H1 (cell line): ENCODE data around the gene ATP5PB. TPM values are rescaled to one million over a fixed set of nuclear protein-coding genes. Genes with fewer than 3 reads are reported as not detected.

Experiments used
- CTCF ChIA-PET: fragments of 300-600 bp; sonication (Branson Sonifier 250); formaldehyde crosslinking; loops from one replicate; lab custom pipeline; 2021; ENCODE audit not compliant: partially characterized antibody; lab: Charles Lee
- POLR2A ChIA-PET: fragments of 300-600 bp; sonication (Branson Sonifier 250); formaldehyde crosslinking; loops from one replicate; lab custom pipeline; 2021; ENCODE audit warnings: inconsistent platforms; ENCODE audit not compliant: partially characterized antibody; lab: Charles Lee
- DNase-seq, 2 experiments: peaks; one replicate each; pipeline versions ENCODE4 v3.0.0 to v3.0.0-alpha.2; 2010 to 2022; ENCODE audit warnings: low spot score in 2 of 2, low read depth in 1 of 2, mixed read lengths in 1 of 2
- FAIRE-seq: peaks from 2 replicates; lab custom pipeline; 2011; peaks lifted over from hg19 to GRCh38; lab: Jason Lieb, UNC
- H2AFZ ChIP-seq: 2 replicates; pipeline ENCODE4 v1.8.1; 2012; ENCODE audit warnings: low read length, inconsistent platforms
- H2AK5ac ChIP-seq: 2 replicates; pipeline ENCODE4 v1.6.1; 2013; ENCODE audit warnings: low read depth, low read length
- H2BK120ac ChIP-seq: replicated peaks from 2 replicates; pipeline ENCODE3; 2013; ENCODE audit warnings: low read depth, low read length, inconsistent platforms
- H2BK12ac ChIP-seq: 2 replicates; pipeline ENCODE4 v1.6.1; 2013; ENCODE audit warnings: low read depth, low read length
- H2BK15ac ChIP-seq: 2 replicates; pipeline ENCODE4 v1.6.1; 2013; ENCODE audit warnings: low read length
- H2BK20ac ChIP-seq: 2 replicates; pipeline ENCODE4 v1.6.1; 2013; ENCODE audit warnings: low read length
- H2BK5ac ChIP-seq: 2 replicates; pipeline ENCODE4 v1.6.1; 2013; ENCODE audit warnings: low read depth, low read length
- H3K14ac ChIP-seq: 2 replicates; pipeline ENCODE4 v1.6.1; 2013; ENCODE audit warnings: inconsistent platforms; ENCODE audit not compliant: insufficient read length
- H3K18ac ChIP-seq: 2 replicates; pipeline ENCODE4 v1.6.1; 2013; ENCODE audit warnings: low read length; ENCODE audit errors: extremely low read depth
- H3K23ac ChIP-seq: 2 replicates; pipeline ENCODE4 v1.6.1; 2013; ENCODE audit warnings: inconsistent platforms; ENCODE audit not compliant: insufficient read length
- H3K23me2 ChIP-seq: 2 replicates; pipeline ENCODE4 v1.6.1; 2013; ENCODE audit warnings: low read depth, low read length
- H3K27ac ChIP-seq: 2 replicates; pipeline ENCODE4 v1.6.1; 2011; ENCODE audit warnings: low read depth, low read length, inconsistent platforms
- H3K27me3 ChIP-seq, 4 experiments: replicated peaks in 1 of 4; 1 replicate in 1 of 4; 2 replicates in 3 of 4; pipeline versions ENCODE4 v1.6.1 to v1.8.1; 2011 to 2013; ENCODE audit warnings: low read length in 3 of 4, mild to moderate bottlenecking in 3 of 4, inconsistent platforms in 2 of 4, mixed read lengths in 2 of 4, moderate library complexity in 1 of 4; ENCODE audit not compliant: control insufficient read depth in 3 of 4, insufficient read depth in 3 of 4; ENCODE audit errors: extremely low read depth in 1 of 4
- H3K36me3 ChIP-seq, 4 experiments: 2 replicates each; pipeline versions ENCODE4 v1.6.1 to v1.8.1; 2011 to 2013; ENCODE audit warnings: mild to moderate bottlenecking in 4 of 4, low read length in 3 of 4, moderate library complexity in 2 of 4, control low read depth in 1 of 4, inconsistent platforms in 1 of 4; ENCODE audit not compliant: insufficient read depth in 4 of 4, control insufficient read depth in 2 of 4
- H3K4ac ChIP-seq: replicated peaks from 2 replicates; pipeline ENCODE3; 2013; ENCODE audit warnings: low read length, low read depth, mixed read lengths, inconsistent platforms; ENCODE audit not compliant: insufficient read length
- H3K4me1 ChIP-seq, 4 experiments: replicated peaks in 1 of 4; 1 replicate in 1 of 4; 2 replicates in 3 of 4; pipeline versions ENCODE4 v1.6.1 to v1.8.1; 2011 to 2013; ENCODE audit warnings: low read length in 3 of 4, inconsistent platforms in 2 of 4, mixed read lengths in 1 of 4; ENCODE audit not compliant: insufficient read depth in 4 of 4, control insufficient read depth in 3 of 4
- H3K4me2 ChIP-seq, 2 experiments: 2 replicates each; pipeline versions ENCODE4 v1.6.1 to v1.8.1; 2011 to 2013; ENCODE audit warnings: low read depth in 2 of 2, low read length in 2 of 2, control low read depth in 1 of 2, inconsistent platforms in 1 of 2, mild to moderate bottlenecking in 1 of 2; ENCODE audit not compliant: insufficient read depth in 1 of 2
- H3K4me3 ChIP-seq, 4 experiments: fragments of 200-600, 300-600 bp in 1 of 4; sonication (generic), shearing (Covaris generic), sonication (Bioruptor Twin) in 1 of 4; 2 replicates each; pipeline versions ENCODE4 v1.5.1 to v1.8.1; 2011 to 2016; ENCODE audit warnings: low read length in 4 of 4, low read depth in 3 of 4, control low read depth in 2 of 4, inconsistent platforms in 2 of 4, mild to moderate bottlenecking in 2 of 4, mixed read lengths in 1 of 4, moderate library complexity in 1 of 4; ENCODE audit not compliant: insufficient read depth in 2 of 4; ENCODE audit errors: extremely low read depth in 1 of 4
- H3K56ac ChIP-seq: replicated peaks from 2 replicates; pipeline ENCODE3; 2013; ENCODE audit warnings: low read depth, mild to moderate bottlenecking, mixed read lengths, low read length, inconsistent platforms; ENCODE audit not compliant: insufficient read length
- H3K79me1 ChIP-seq: 2 replicates; pipeline ENCODE4 v1.6.1; 2013; ENCODE audit warnings: low read depth, low read length, control low read depth
- H3K79me2 ChIP-seq, 2 experiments: 2 replicates each; pipeline versions ENCODE4 v1.6.1 to v1.8.1; 2012 to 2013; ENCODE audit warnings: low read length in 2 of 2, mild to moderate bottlenecking in 2 of 2, inconsistent platforms in 1 of 2; ENCODE audit not compliant: insufficient read depth in 2 of 2, control insufficient read depth in 1 of 2
- H3K9ac ChIP-seq, 4 experiments: replicated peaks in 1 of 4; 1 replicate in 1 of 4; 2 replicates in 3 of 4; pipeline versions ENCODE4 v1.6.1 to v1.8.1; 2011 to 2013; ENCODE audit warnings: low read depth in 3 of 4, low read length in 3 of 4, control low read depth in 2 of 4, mild to moderate bottlenecking in 2 of 4, moderate library complexity in 2 of 4, inconsistent platforms in 1 of 4; ENCODE audit errors: extremely low read depth in 1 of 4
- H3K9me3 ChIP-seq, 2 experiments: 2 replicates each; pipeline versions ENCODE4 v1.6.1 to v1.8.1; 2012 to 2013; ENCODE audit warnings: mild to moderate bottlenecking in 2 of 2, moderate library complexity in 2 of 2, control low read depth in 1 of 2, inconsistent platforms in 1 of 2, low read depth in 1 of 2, low read length in 1 of 2, mixed read lengths in 1 of 2; ENCODE audit not compliant: insufficient read depth in 2 of 2
- H4K20me1 ChIP-seq, 2 experiments: replicated peaks in 1 of 2; 2 replicates each; pipeline versions ENCODE3 to v1.8.1; 2011 to 2013; ENCODE audit warnings: inconsistent platforms in 2 of 2, low read length in 2 of 2, mild to moderate bottlenecking in 1 of 2; ENCODE audit not compliant: insufficient read depth in 2 of 2, control insufficient read depth in 1 of 2
- H4K5ac ChIP-seq: 2 replicates; pipeline ENCODE4 v1.6.1; 2013; ENCODE audit warnings: low read length, low read depth, mixed read lengths, inconsistent platforms; ENCODE audit not compliant: insufficient read length
- H4K8ac ChIP-seq: 2 replicates; pipeline ENCODE4 v1.8.0; 2013; ENCODE audit warnings: mild to moderate bottlenecking, moderate library complexity, low read length, inconsistent platforms; ENCODE audit not compliant: insufficient read depth; ENCODE audit errors: extremely low read depth
- H4K91ac ChIP-seq: replicated peaks from 2 replicates; pipeline ENCODE3; 2013; ENCODE audit warnings: low read length, mixed read lengths, inconsistent platforms; ENCODE audit not compliant: insufficient read length
- BACH1 ChIP-seq: IDR thresholded peaks from 2 replicates; pipeline ENCODE4 v1.6.1; 2012; ENCODE audit warnings: low read length, improper control_type of control experiment
- CHD2 ChIP-seq: IDR thresholded peaks from 2 replicates; pipeline ENCODE4 v1.6.1; 2012; ENCODE audit warnings: low read length, improper control_type of control experiment
- HDAC6 ChIP-seq: IDR thresholded peaks from one replicate; pipeline ENCODE4 v1.7.1; 2012; ENCODE audit warnings: low read depth, mild to moderate bottlenecking, inconsistent platforms, low read length, moderate library complexity
- KDM4A ChIP-seq: IDR thresholded peaks from one replicate; pipeline ENCODE4 v1.7.1; 2012; ENCODE audit warnings: low read depth, mild to moderate bottlenecking, moderate library complexity, low read length, inconsistent platforms; ENCODE audit not compliant: severe bottlenecking
- PHF8 ChIP-seq: fragments of 200-600 bp; sonication (generic); conservative IDR thresholded peaks from 2 replicates; pipeline ENCODE4 v1.7.1; 2012; ENCODE audit warnings: low read depth, mild to moderate bottlenecking, inconsistent platforms, low read length, moderate library complexity
- POLR2A ChIP-seq, 2 experiments: IDR thresholded peaks; 1 replicate in 1 of 2; 2 replicates in 1 of 2; pipeline ENCODE4 v1.6.1; 2011; ENCODE audit warnings: low read depth in 2 of 2, low read length in 2 of 2, mild to moderate bottlenecking in 2 of 2; ENCODE audit errors: control extremely low read depth in 1 of 2
- SIN3A ChIP-seq, 2 experiments: IDR thresholded peaks in 1 of 2; conservative IDR thresholded peaks in 1 of 2; 2 replicates each; pipeline ENCODE4 v1.6.1; 2011 to 2012; ENCODE audit warnings: low read length in 2 of 2, improper control_type of control experiment in 1 of 2, low read depth in 1 of 2, mild to moderate bottlenecking in 1 of 2
- TCF12 ChIP-seq: IDR thresholded peaks from 2 replicates; pipeline ENCODE4 v1.6.1; 2011; ENCODE audit warnings: low read depth, mild to moderate bottlenecking, low read length
- WGBS, 2 experiments: shearing (Covaris generic) in 1 of 2; methylation state at CpG; one replicate each; pipeline versions ENCODE4 v1.1.6 to v1.1.7; 2013 to 2015; ENCODE audit warnings: low lambda C conversion rate in 2 of 2, mixed read lengths in 2 of 2, inconsistent platforms in 1 of 2, low coverage in 1 of 2, missing lambda C conversion rate in 1 of 2; ENCODE audit not compliant: insufficient replicate concordance in 2 of 2, insufficient coverage in 1 of 2, insufficient read length in 1 of 2; ENCODE audit errors: extremely low coverage in 1 of 2, missing lambda C conversion rate in 1 of 2; 5-methylcytosine and 5-hydroxymethylcytosine counted together
- polyA plus RNA-seq, 7 experiments: library from polyadenylated mRNA; depleted of rRNA in 3 of 7; stranded (reverse) in 5 of 7; unstranded in 2 of 7; fragments of >200 nt in 5 of 7; fragments of 200-250 nt in 2 of 7; gene quantifications; 1 replicate in 5 of 7; 2 replicates in 1 of 7; 4 replicates in 1 of 7; pipeline versions ENCODE4 v1.2.1 to v1.2.3, GENCODE V29; 2011 to 2013; ENCODE audit warnings: missing spikeins in 2 of 7, mixed read lengths in 2 of 7
- total RNA-seq: library from RNA; stranded (reverse); fragmentation: NEBNext Ultra II Directional; extraction: Animal tissue kit (Norgen Biotek cat#: 25700); gene quantifications from 2 replicates; pipeline ENCODE4 v1.2.1, GENCODE V29; 2021
- TF ChIP-seq, protein P1 (sequence below): IDR thresholded peaks from 2 replicates; pipeline ENCODE4 v1.6.1; 2012; ENCODE audit warnings: low read length, inconsistent platforms

ATP5PB gene
- total and polyA plus RNA-seq, 2 of the 8 experiments (the other 6 are each of a cell fraction or from before 2014, with no cell fraction given), result 232 to 262 TPM

DNA sequence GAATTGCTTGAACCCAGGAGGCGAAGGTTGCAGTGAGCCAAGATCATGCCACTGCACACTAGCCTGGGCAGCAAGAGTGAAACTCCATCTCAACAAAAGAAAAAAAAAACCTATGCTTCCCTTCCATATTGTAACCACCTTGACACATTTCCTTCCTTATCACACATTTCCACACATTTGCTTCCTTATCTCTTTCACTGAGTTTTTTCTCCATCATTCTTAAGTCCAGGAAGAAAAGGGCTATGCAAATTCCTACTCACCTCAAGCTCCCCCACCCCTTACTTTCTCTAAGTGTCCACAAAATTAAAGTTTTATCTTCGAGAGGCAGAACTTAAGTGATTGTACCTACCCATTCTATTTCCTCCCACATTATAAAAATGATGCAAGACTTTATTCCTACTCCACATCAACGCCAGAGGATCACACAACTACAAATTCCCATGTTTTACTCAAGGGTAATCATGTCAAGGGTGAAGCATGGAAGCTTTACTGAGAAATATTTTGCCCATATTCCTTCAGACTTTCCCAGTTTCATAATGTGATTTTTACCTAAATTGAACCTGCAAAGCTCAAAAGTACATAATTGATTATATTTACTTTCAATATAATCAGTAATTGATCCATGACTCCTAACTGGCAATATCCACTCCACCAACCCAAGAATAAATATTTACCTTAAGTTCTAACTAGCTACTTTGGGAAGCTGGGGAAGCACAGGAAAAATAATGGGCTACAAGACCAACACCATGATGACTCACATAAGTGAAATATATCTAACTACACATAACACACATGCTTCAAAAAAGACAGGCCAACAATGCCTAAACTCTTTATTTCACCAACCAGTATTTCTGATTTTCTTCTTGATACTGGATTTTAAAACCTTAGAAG is 9.6 kb upstream of the ATP5PB start:
- peaks cover 0 to 5% of the 10 kb centered on the region in 2 experiments for H4K20me1 ChIP-seq
- FAIRE-seq (no peak), DNase-seq (no peak)
- no peak overlapping the region for H4K91ac ChIP-seq
- H3K27me3 ChIP-seq, result no peaks in the 10 kb centered on the region
- no peak overlapping the region for H3K4me3 ChIP-seq
- no peak overlapping the region for H2AFZ ChIP-seq
- H3K79me1 ChIP-seq, result no peaks in the 10 kb centered on the region; the same call in 1 of the 2 replicates
- H3K23me2 ChIP-seq, result no peaks in the 10 kb centered on the region
- H2BK12ac ChIP-seq, result no peak overlapping the region
- H3K4ac ChIP-seq, result no peak overlapping the region
- no peaks in the 10 kb centered on the region for H3K9me3 ChIP-seq
- H2BK15ac ChIP-seq, result no peak overlapping the region
- ChIA-PET POLR2A (interaction anchor here (1.2 to 1.9 kb wide), 4 partner anchors 9 to 18 kb away, joined by 4 to 5 read pairs (median 4); partner anchors contain the start of gene WDR77), CTCF (interaction anchor here (0.8 to 2.8 kb wide), 5 partner anchors 10 to 217 kb away, joined by 3 to 10 read pairs (median 8); no protein-coding TSS in a partner anchor)
- no peak overlapping the region for H4K8ac ChIP-seq
- H3K27ac ChIP-seq, result no peak overlapping the region
- H3K9ac ChIP-seq, result no peak overlapping the region
- no peak overlapping the region for H3K4me2 ChIP-seq
- H3K18ac ChIP-seq, result no peak overlapping the region
- 91% methylated on average over 3 of the region's 3 CpGs; no CpG with 5 or more reads in 1 of the 2 experiments for WGBS, 2 experiments
- H3K14ac ChIP-seq, result no peak overlapping the region
- H2BK120ac ChIP-seq, result no peak overlapping the region
- H3K56ac ChIP-seq, result no peak overlapping the region
- H3K23ac ChIP-seq, result no peak overlapping the region
- H2BK5ac ChIP-seq, result no peak overlapping the region
- H2BK20ac ChIP-seq, result no peak overlapping the region
- peaks cover 35 to 64% (median 53%) of the 10 kb centered on the region in 4 experiments for H3K36me3 ChIP-seq
- H3K79me2 ChIP-seq, result no peaks in the 10 kb centered on the region
- no peaks in the 10 kb centered on the region for H3K4me1 ChIP-seq
- H4K5ac ChIP-seq, result no peak overlapping the region
- no peak overlapping the region for H2AK5ac ChIP-seq
- TF ChIP-seq POLR2A (IDR thresholded peaks at IDR 0.05; ENCODE audit: control extremely low read depth in 1 of 2, low read depth in 2 of 2, low read length in 2 of 2) (no peak), SIN3A (conservative IDR thresholded peaks at IDR 0.05 in 1 of 2, IDR thresholded peaks at IDR 0.05 in 1 of 2; ENCODE audit: low read depth in 1 of 2, low read length in 2 of 2) (no peak), TCF12 (no peak), PHF8 (no peak), KDM4A (no peak), BACH1 (no peak), CHD2 (no peak), HDAC6 (no peak)
- TF ChIP-seq, protein P1, sequence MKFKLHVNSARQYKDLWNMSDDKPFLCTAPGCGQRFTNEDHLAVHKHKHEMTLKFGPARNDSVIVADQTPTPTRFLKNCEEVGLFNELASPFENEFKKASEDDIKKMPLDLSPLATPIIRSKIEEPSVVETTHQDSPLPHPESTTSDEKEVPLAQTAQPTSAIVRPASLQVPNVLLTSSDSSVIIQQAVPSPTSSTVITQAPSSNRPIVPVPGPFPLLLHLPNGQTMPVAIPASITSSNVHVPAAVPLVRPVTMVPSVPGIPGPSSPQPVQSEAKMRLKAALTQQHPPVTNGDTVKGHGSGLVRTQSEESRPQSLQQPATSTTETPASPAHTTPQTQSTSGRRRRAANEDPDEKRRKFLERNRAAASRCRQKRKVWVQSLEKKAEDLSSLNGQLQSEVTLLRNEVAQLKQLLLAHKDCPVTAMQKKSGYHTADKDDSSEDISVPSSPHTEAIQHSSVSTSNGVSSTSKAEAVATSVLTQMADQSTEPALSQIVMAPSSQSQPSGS, result no peak
